ENCODE results near the gene MRPS23.

Gene MRPS23

DNA sequence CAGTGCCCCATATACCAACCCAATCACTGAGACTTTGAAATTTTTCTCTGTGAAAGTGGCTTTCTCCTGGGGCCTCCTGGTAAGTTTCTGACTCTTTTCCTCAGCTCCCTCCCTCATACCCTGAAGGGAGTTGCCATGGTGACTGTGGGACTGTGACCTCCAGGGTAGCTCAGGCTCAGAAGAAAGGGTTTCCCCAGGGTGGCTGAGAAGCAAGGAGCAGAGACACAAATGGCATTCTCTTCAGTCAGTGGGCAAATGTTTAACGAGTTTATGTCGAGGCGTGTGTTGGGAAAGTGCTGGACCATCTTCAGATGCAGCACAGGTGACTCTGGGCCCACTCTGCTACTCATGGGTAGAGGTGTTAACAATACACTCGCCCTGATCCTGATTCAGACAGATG, 46.8 kb downstream of the MRPS23 start:
- H3K4me3 ChIP-seq (ENCODE audit: control insufficient read depth, low read depth, low read length): no peak overlapping the region
- TF ChIP-seq, protein P1, sequence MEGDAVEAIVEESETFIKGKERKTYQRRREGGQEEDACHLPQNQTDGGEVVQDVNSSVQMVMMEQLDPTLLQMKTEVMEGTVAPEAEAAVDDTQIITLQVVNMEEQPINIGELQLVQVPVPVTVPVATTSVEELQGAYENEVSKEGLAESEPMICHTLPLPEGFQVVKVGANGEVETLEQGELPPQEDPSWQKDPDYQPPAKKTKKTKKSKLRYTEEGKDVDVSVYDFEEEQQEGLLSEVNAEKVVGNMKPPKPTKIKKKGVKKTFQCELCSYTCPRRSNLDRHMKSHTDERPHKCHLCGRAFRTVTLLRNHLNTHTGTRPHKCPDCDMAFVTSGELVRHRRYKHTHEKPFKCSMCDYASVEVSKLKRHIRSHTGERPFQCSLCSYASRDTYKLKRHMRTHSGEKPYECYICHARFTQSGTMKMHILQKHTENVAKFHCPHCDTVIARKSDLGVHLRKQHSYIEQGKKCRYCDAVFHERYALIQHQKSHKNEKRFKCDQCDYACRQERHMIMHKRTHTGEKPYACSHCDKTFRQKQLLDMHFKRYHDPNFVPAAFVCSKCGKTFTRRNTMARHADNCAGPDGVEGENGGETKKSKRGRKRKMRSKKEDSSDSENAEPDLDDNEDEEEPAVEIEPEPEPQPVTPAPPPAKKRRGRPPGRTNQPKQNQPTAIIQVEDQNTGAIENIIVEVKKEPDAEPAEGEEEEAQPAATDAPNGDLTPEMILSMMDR (conservative IDR thresholded peaks at IDR 0.05; ENCODE audit: control insufficient read depth, insufficient read depth, low read depth, low read length): no peak
- DNase-seq (ENCODE audit: low read depth): no peak

DNA sequence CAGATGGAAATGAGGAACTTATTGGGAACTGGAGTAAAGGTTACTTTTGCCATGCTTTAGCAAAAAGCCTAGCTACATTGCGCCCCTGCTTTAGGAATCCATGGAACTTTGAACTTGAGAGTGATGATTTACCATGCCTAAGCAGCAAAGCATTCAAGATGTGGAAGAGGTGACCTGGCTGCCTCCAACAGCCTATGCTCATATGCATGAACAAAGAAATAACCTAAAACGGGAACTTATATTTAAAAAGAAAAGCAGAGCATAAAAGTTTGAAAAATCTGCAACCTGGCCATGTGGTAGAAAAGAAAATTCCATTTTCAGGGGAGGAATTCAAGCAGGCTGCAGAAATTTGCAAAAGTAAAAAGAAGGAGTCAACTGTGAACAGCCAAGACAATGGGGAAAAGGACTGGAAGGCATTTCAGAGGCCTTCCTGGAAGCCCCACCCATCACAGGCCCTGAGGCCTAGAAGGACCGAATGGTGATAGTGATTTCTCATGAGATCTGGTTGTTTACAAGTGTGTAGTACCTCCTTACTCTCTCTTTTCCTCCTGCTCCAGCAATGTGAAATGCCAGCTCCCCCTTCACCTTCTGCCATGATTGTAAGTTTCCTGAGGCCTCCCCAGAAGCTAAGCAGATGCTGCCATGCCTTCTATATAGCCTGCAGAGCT, 48.7 kb downstream of the MRPS23 start:
- no peak for DNase-seq (ENCODE audit: low read depth)
- TF ChIP-seq, protein P1 (conservative IDR thresholded peaks at IDR 0.05; ENCODE audit: control insufficient read depth, insufficient read depth, low read depth, low read length): no peak
- H3K4me3 ChIP-seq (ENCODE audit: control insufficient read depth, low read depth, low read length): no peak overlapping the region

DNA sequence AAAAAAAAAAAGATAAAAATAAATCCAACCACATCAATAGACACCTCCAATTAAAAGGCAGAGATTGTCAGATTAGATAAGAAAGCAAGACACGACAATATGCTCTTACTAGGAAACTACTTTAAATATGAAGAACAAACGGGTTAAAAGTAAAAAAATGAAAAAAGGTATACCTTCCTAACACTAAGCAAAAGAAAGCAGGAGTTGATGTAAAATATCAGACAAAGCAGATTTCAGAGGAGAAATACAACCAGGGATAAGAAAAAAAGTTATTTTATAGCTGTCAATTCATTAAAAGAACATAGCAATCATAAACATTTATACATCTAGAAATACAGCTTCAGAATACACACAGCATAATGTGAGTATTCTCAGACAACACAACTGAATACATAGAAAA, 55.0 kb downstream of the MRPS23 start:
- no peak for DNase-seq (ENCODE audit: low read depth)
- no peak overlapping the region for H3K4me3 ChIP-seq (ENCODE audit: control insufficient read depth, low read depth, low read length)
- TF ChIP-seq, protein P1 (conservative IDR thresholded peaks at IDR 0.05; ENCODE audit: control insufficient read depth, insufficient read depth, low read depth, low read length): no peak

GRCh38 chr17:57788725-57789124, 61.1 kb downstream of the MRPS23 start:
- no peak for DNase-seq (ENCODE audit: low read depth)
- no peak overlapping the region for H3K4me3 ChIP-seq (ENCODE audit: control insufficient read depth, low read depth, low read length)
- TF ChIP-seq, protein P1 (conservative IDR thresholded peaks at IDR 0.05; ENCODE audit: control insufficient read depth, insufficient read depth, low read depth, low read length): no peak

- TF ChIP-seq, protein P1 (conservative IDR thresholded peaks at IDR 0.05; ENCODE audit: control insufficient read depth, insufficient read depth, low read depth, low read length): no peak
- H3K4me3 ChIP-seq (ENCODE audit: control insufficient read depth, low read depth, low read length): no peak overlapping the region
- no peak for DNase-seq (ENCODE audit: low read depth)
Measured at GRCh38 chr17:57785022-57785421, 64.8 kb downstream of the MRPS23 start.
